Kidney (tissue), 14 donors: ENCODE data around the gene DUT. TPM values are rescaled to one million over a fixed set of nuclear protein-coding genes. Genes with fewer than 3 reads are reported as not detected.

Experiments
- DNase-seq, 5 donors: peaks; one replicate each; pipeline ENCODE4 v3.0.0-alpha.2; 2013 to 2020
- FAIRE-seq: peaks from 2 replicates; lab custom pipeline; 2012; peaks lifted over from hg19 to GRCh38; lab: Jason Lieb, UNC
- H3K27ac ChIP-seq, 2 donors: one replicate each; pipeline ENCODE4 v1.7.0; 2013; ENCODE audit warnings: low read depth in 2 of 2, low read length in 2 of 2, inconsistent platforms in 1 of 2
- H3K27me3 ChIP-seq: one replicate; pipeline ENCODE4 v1.7.1; 2013; ENCODE audit warnings: low read length, inconsistent platforms; ENCODE audit not compliant: control insufficient read depth, insufficient read depth
- H3K36me3 ChIP-seq, 3 donors: one replicate each; pipeline versions ENCODE4 v1.7.0 to v1.7.1; 2013; ENCODE audit warnings: low read length in 3 of 3, control low read depth in 1 of 3, inconsistent platforms in 1 of 3; ENCODE audit not compliant: insufficient read depth in 3 of 3, control insufficient read depth in 2 of 3
- H3K4me1 ChIP-seq, 3 donors: one replicate each; pipeline versions ENCODE4 v1.7.0 to v1.7.1; 2013; ENCODE audit warnings: low read length in 3 of 3, inconsistent platforms in 1 of 3, low read depth in 1 of 3; ENCODE audit not compliant: control insufficient read depth in 2 of 3, insufficient read depth in 2 of 3
- H3K4me3 ChIP-seq, 3 donors: one replicate each; pipeline versions ENCODE4 v1.7.0 to v1.8.1; 2013; ENCODE audit warnings: low read length in 3 of 3, control low read depth in 1 of 3, inconsistent platforms in 1 of 3
- H3K9ac ChIP-seq, 3 donors: one replicate each; pipeline versions ENCODE4 v1.7.0 to v1.7.1; 2013; ENCODE audit warnings: low read length in 3 of 3, control low read depth in 1 of 3, inconsistent platforms in 1 of 3
- H3K9me3 ChIP-seq, 3 donors: one replicate each; pipeline versions ENCODE4 v1.7.0 to v1.7.1; 2013; ENCODE audit warnings: low read length in 3 of 3, control low read depth in 1 of 3, inconsistent platforms in 1 of 3; ENCODE audit not compliant: control insufficient read depth in 2 of 3, insufficient read depth in 1 of 3
- intact Hi-C: fragments of 100-400 bp; cut with DNase I; formaldehyde crosslinking; loops from one replicate; pipeline ENCODE4 v1.11.1; 2022
- polyA plus RNA-seq: library from polyadenylated mRNA; stranded (reverse); fragments of 350-450 nt; fragmentation: Illumina TruSeq; extraction: RNeasy Lipid Tissue Mini Kit (QIAGEN cat#74804); gene quantifications from one replicate; pipeline ENCODE4 v1.2.3, GENCODE V29; 2014; ENCODE audit warnings: low read depth, low replicate concordance; ENCODE audit not compliant: insufficient read depth
- total RNA-seq: library from RNA; stranded (reverse); fragmentation: NEBNext Ultra II Directional; extraction: Animal tissue kit (Norgen Biotek cat#: 25700); gene quantifications from one replicate; pipeline ENCODE4 v1.2.1, GENCODE V29; 2021
- TF ChIP-seq, protein P1 (sequence below): IDR thresholded peaks from 3 replicates; pipeline ENCODE4 v1.5.1; 2012; ENCODE audit warnings: mild to moderate bottlenecking, moderate library complexity, borderline replicate concordance; ENCODE audit not compliant: insufficient read depth; ENCODE audit errors: extremely low read depth
- donor health status: control.
- donor health status: control.
- donor health status: control.
- donor health status: control.
- donor health status: control.
- donor health status: DM: yes; HTN: yes; CAD: no.
- donor health status: Normal renal cell carcinoma (clear cell type).

The DUT gene
- total and polyA plus RNA-seq, 2 donors from 2014 or later, result 85.6 to 95.5 TPM

DNA sequence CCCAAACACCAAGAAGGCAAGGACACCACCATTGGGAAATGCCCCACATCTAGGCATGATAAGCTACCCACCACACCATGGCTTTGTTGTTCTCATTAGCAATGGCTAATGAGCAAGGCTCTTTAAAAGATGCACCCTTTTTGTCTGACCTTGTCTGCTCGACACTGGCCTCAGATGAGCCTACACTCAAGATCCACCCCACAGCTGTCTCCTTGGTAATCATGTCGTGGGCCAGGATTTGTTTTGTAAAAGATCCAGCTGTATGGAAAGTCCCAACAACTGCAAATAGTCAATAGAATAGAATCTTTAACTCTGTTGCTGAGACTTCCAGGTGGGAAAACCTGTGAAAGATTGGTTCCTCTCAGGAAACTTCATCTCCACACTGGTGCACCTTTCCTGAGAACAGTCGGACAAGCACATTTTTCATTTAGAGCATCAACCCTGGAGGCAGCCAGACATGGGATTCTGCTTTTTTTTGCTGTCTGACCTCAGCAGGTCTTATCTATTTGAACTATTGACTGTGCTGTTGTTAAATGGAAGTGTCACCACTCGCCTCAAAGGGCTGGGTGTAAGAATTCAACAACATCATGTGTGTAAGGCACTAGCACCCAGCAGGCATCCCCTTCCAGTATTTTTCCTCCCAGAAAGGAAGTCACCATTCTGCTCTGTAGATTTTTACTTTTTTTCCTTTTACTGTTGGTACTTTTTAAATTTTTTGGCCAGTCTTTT is 35.5 kb downstream of the DUT start:
- DNase-seq, result no peak
- TF ChIP-seq, protein P1, sequence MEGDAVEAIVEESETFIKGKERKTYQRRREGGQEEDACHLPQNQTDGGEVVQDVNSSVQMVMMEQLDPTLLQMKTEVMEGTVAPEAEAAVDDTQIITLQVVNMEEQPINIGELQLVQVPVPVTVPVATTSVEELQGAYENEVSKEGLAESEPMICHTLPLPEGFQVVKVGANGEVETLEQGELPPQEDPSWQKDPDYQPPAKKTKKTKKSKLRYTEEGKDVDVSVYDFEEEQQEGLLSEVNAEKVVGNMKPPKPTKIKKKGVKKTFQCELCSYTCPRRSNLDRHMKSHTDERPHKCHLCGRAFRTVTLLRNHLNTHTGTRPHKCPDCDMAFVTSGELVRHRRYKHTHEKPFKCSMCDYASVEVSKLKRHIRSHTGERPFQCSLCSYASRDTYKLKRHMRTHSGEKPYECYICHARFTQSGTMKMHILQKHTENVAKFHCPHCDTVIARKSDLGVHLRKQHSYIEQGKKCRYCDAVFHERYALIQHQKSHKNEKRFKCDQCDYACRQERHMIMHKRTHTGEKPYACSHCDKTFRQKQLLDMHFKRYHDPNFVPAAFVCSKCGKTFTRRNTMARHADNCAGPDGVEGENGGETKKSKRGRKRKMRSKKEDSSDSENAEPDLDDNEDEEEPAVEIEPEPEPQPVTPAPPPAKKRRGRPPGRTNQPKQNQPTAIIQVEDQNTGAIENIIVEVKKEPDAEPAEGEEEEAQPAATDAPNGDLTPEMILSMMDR, result no peak
- no peak overlapping the region for H3K27ac ChIP-seq
- H3K4me3 ChIP-seq, result no peak overlapping the region
- H3K4me1 ChIP-seq, result no peaks in the 10 kb centered on the region
- no peak for FAIRE-seq
- no peaks in the 10 kb centered on the region for H3K9me3 ChIP-seq
- no peaks in the 10 kb centered on the region for H3K27me3 ChIP-seq
- H3K9ac ChIP-seq, result no peak overlapping the region
- no peaks in the 10 kb centered on the region for H3K36me3 ChIP-seq
- intact Hi-C loops, result no loop called here

DNA sequence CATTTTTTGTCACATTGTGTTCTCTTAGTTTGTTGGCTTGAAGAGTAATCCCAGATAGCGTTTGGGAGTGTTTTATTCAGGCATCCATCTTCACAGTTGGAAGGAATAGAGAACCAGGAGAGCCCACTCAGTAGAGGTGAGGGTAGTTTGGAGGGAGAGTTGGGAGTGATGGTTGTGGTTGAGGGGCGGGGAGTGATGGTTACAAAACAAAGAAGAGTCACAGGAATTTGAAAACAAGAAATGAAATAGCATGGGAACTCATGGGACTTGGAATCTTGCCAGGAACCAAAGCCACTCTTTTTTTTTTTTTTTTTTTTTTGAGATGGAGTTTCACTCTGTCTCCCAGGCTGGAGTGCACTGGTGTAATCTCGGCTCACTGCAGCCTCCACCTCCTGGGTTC is 36.3 kb downstream of the DUT start:
- Histone ChIP-seq H3K9ac (no peak overlapping the region), H3K36me3 (no peaks in the 10 kb centered on the region), H3K27ac (no peak overlapping the region), H3K9me3 (no peaks in the 10 kb centered on the region), H3K4me3 (no peak overlapping the region), H3K4me1 (no peaks in the 10 kb centered on the region), H3K27me3 (no peaks in the 10 kb centered on the region)
- no peak for FAIRE-seq
- DNase-seq, result no peak
- intact Hi-C loops, result no loop called here
- TF ChIP-seq, protein P1, result no peak

DNA sequence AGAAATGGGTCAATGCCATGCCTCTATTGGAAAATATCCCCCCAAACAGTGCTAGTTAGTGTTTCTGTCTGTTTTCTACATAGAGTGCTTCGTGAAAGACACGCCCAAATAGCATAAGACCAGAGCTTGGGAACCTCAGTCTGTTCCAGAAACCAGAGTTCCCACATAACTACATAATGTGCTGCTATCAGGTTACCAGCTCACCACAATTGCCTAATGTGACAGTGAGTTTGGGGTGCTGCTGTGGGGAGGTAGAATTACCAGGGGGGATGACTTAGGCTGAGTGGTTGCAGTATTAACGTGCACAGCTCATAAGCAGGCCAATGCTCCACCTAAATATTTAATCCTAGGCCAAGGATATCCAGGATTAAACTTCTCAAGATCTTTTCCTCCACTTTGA is 39.2 kb downstream of the DUT start:
- Histone ChIP-seq H3K4me3 (no peak overlapping the region), H3K9me3 (no peaks in the 10 kb centered on the region), H3K36me3 (no peaks in the 10 kb centered on the region), H3K9ac (no peak overlapping the region), H3K4me1 (no peaks in the 10 kb centered on the region), H3K27me3 (no peaks in the 10 kb centered on the region), H3K27ac (no peak overlapping the region)
- no peak for FAIRE-seq
- TF ChIP-seq, protein P1, result no peak
- no peak for DNase-seq
- intact Hi-C loops, result no loop called here

DNA sequence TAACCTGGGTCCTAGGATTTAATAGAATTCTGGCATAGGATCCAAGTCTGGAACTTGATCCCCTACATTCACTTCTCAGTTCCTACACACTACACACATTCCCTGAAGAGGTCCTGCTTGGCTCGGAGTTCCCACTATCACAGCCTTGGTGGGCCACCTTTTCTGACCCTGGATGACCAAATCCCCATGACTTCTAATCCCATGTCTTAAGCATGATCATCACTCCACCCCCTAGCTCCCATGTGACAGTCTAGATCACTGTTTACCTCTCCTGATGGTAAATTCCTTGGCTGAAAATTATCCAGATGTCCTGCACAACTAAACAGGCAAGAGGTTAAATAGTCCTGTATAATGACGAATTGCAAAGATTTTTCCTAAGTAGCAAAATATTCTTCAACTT is 40.3 kb downstream of the DUT start:
- no peak overlapping the region for H3K27ac ChIP-seq
- no peaks in the 10 kb centered on the region for H3K36me3 ChIP-seq
- FAIRE-seq, result no peak
- no peak overlapping the region for H3K9ac ChIP-seq
- DNase-seq, result no peak
- no peaks in the 10 kb centered on the region for H3K27me3 ChIP-seq
- H3K4me3 ChIP-seq, result no peak overlapping the region
- intact Hi-C loops, result no loop called here
- H3K9me3 ChIP-seq, result no peaks in the 10 kb centered on the region
- TF ChIP-seq, protein P1, result no peak
- H3K4me1 ChIP-seq, result no peaks in the 10 kb centered on the region
